GM21423 (cell line): ENCODE data around the gene SV2C.

Experiments
- ATAC-seq: cut with Tn5 transposase; IDR thresholded peaks from one replicate; pipeline ENCODE4 v1.9.1; 2021; ENCODE audit warnings: mild to moderate bottlenecking, moderate library complexity; ENCODE audit not compliant: unreplicated experiment

SV2C gene

GRCh38 chr5:76099286-76099702 lies 16.1 kb downstream of the SV2C start:
- no peak for ATAC-seq

GRCh38 chr5:76099756-76100155 lies 16.6 kb downstream of the SV2C start:
- ATAC-seq = no peak

DNA sequence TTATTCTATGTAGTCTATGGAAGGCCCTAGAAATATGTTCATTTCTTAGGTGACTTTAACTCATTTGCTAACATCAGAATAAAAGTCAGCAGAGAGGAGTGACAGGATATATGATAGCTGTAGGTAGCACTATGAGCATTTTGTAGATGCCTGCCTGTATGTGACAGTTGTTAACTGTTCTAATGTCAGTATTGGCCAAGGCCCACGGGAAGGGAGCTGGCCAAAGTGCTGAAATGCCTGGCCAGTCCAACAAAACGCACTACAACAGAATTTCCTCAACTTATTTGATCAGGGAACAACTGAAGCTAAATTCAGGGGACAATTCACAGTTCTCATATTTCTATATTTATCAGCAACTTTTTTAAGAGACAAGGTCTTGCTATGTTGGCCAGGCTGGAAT lies 20.8 kb downstream of the SV2C start:
- no peak for ATAC-seq

- no peak for ATAC-seq
Measured at GRCh38 chr5:76106149-76106548, 23.0 kb downstream of the SV2C start.

DNA sequence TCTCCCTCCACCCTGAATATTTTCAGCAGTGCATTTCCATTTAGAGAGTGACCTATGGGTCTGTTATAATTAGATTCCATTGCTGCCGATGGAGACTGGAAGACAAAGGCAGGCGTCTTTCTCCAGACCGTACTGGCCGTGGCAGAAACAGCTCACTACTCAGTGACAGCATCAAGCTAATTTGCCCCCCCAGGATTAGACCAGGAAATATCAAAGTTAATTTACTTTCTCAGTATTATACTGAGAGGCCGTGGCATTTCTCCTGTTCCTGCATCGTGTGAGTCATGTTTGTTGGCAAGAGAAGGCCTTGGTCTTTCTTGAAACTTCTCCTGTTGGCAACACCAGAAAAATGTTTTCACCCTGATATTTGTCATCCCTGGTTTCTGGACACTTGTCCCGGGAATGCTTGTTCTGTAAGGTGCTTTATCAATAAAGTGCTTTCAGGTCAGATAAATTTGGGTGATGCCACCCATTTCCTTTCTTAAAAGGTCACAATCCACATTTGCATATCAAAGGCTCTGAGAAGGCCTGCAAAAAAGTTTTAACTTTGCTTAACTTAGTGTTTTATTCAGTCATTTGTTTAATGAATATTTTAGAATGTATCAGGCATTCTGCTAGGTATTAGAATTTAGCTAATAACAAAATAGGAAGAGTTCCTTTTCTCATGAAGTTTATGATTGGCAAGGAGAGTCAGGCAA lies 28.4 kb downstream of the SV2C start:
- no peak for ATAC-seq

DNA sequence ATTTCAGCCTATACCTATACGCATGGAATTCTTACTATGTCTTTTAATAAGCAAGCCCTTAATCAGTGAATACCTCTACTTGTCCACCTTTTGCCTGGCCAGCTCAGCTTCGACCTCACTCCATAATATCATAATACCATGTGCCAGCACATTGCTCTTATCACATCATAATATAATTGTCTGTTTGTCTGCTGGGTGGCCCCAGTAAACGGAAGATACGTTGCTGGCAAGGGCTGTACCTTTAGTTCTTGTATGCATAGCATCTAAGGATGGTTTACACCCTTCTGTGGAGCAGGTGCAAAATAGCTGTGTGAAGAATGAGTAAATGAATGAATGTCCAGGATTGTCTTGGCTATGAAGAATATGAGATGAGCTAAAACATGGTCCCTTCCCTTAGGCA lies 29.9 kb downstream of the SV2C start:
- no peak for ATAC-seq

GRCh38 chr5:76114179-76114851 lies 31.1 kb downstream of the SV2C start:
- ATAC-seq = no peak

- no peak for ATAC-seq
Measured at GRCh38 chr5:76125346-76125745, 42.2 kb downstream of the SV2C start.

DNA sequence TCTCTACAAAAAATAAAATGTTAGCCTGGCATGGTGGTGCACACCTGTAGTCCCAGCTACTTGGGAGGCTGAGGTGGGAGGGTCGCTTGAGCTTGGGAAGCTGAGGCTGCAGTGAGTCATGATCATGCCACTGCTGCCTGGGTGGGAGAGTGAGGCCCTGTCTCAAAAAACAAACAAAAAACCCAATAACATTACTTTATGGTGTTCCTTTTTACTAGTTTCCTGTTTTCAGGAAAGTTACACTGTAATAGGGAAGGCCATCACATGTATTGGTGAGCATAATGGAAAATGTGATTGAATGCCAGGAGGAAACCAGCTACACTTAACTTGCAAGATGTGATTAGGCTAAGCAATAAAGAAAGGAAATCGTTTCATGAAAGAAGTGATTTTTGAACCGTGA lies 42.7 kb downstream of the SV2C start:
- ATAC-seq = no peak

DNA sequence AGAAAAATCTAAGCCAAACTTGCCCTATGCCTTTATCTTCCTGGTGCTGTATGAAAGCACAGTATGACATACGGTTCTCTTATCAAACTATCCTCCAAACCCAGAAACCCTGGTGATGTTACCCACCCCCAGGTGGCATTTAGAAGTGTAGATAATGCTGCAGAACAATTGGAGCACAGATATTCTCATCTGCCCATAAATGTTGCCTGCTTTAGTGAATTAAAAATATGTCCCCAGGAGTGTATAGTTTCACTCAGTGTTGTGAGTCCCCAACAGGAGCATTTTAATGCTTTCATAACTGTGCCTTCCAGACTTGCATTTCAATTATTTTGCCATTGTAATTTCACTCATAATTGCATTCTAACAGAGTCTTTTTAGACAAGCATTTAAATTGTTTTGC lies 50.8 kb downstream of the SV2C start:
- ATAC-seq = no peak

DNA sequence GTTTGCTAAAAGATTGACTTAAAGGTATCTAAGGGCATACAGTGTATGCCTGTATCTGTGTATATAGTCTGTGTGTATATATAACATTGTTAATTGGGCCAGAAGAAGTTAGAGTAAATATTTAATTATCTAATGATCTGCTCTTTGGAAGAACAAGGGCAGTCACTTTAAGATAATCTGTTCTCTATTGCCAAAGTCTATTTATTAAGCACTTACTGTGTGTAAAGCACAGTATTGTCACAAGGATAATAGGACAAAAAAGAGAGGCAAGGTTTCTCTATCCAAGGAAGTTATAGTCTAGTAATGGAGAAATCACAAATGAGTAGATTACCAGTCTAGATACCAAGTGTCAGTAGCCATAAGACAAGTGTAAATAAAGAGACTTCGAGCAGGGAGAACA lies 51.5 kb downstream of the SV2C start:
- no peak for ATAC-seq

GRCh38 chr5:76137887-76138542 lies 54.8 kb downstream of the SV2C start:
- ATAC-seq = no peak

GRCh38 chr5:76143884-76144283 lies 60.7 kb downstream of the SV2C start:
- ATAC-seq = no peak

GRCh38 chr5:76144513-76145274 lies 61.5 kb downstream of the SV2C start:
- ATAC-seq = no peak

- ATAC-seq = no peak
Measured at GRCh38 chr5:76145945-76146344, 62.8 kb downstream of the SV2C start.

- ATAC-seq = no peak
Measured at GRCh38 chr5:76149636-76150035, 66.5 kb downstream of the SV2C start.

- no peak for ATAC-seq
Measured at GRCh38 chr5:76152161-76152560, 69.0 kb downstream of the SV2C start.

DNA sequence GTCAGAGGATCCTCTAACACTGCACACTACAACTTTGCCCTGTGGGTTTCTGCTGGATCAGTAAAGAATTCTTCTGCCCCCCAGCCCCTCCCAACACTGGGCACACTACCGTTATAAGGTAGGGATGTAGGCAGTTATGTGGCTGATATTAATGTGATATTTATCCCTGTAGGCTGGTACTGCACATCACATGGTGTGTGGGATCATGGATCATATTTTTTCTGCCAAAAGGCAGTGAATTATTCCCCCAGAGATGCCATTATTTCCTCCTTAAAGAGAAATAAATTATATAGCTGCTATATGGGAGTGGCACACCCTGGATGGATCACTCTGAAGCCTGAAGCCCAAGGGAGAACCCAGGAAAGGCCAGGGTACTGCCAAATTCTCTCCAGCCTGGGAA lies 69.5 kb downstream of the SV2C start:
- no peak for ATAC-seq

- no peak for ATAC-seq
Measured at GRCh38 chr5:76153271-76153670, 70.1 kb downstream of the SV2C start.

- ATAC-seq = no peak
Measured at GRCh38 chr5:76154009-76154690, 71.0 kb downstream of the SV2C start.

DNA sequence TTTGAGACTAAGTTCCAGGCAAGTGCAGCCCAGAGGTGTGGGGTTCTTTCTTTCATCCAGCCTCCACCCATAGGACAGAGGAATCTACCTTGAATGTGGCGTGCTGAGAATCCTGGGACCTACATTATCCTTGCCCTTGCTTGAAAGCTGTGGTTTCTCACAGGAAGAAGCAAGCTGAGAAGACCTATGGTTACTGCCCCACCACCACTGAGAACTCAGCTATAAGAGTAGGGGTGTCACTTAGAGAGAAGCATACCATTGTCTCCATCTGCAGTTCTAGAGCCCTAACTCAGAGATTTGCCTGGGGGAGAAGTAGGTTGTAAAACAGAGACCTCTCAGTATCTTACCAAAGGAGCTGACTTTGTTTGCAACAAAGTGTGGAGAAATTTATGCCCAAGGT lies 72.4 kb downstream of the SV2C start:
- ATAC-seq = no peak
